ENCODE measurements around the gene MMP2.

MMP2 gene

DNA sequence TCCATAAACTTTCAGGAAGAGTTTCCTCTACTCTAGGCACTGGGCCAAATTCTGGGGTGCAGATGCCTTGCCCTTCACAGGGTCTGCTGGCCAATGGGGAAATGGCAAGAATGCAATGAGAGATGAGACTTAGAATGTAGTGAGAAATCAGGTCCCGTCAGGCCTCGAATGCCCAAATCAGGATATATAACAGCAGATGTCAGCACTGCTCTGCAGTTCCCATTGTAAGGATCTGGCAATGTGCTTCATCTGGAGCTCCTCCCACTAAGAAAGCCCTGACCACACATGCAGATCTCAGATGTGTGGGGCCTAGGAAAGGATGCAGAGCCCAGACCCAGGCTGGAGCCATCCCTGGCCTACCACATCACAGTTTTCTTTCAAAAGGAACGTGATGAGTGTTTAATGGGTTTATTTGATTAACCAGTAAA is 16.0 kb downstream of the MMP2 start:
- H3K4me3 Mint-ChIP-seq: no peak overlapping the region
- H3K9me3 Mint-ChIP-seq: no peaks in the 10 kb centered on the region
- DNase-seq (ENCODE audit: low spot score): no peak
- peaks cover 23% of the 10 kb centered on the region for H3K4me1 Mint-ChIP-seq (ENCODE audit: low read depth)
- H3K36me3 Mint-ChIP-seq (ENCODE audit: low read depth): no peaks in the 10 kb centered on the region
- peaks cover 7% of the 10 kb centered on the region for H3K27me3 Mint-ChIP-seq (ENCODE audit: low read depth)
- no peak overlapping the region for H3K27ac Mint-ChIP-seq

DNA sequence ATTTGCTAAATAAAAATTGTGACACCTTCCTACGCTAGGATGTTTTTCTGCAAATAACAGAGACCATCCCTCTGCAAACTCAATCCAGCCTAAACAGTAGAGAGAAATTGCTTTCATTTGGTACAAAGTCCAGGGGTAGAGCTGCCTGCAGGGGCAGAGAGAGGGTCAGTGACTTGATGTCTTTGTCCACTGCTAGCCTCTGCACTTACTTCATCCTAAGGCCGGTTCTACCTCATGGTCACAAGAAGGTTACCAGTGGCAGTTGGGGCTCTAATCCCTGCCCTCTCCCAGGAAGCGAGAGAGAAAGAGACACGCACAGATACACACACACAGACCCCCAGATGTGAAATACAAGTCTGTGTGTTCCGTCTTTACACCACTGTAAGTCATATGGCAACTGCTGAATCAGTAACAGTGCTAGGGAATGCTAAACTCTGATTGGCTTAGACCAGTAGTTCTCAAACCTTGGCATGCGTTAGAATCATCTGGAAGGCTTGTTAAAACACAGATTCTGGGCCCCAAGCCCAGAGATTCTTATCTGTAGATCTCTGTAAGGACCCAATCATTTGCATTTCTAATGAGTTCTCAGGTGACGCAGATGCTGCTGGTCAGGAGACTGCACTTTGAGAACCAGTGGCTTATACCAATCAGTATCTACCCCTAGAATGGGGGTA is 16.8 kb downstream of the MMP2 start:
- peaks cover 31% of the 10 kb centered on the region for H3K4me1 Mint-ChIP-seq (ENCODE audit: low read depth)
- DNase-seq (ENCODE audit: low spot score): no peak
- no peaks in the 10 kb centered on the region for H3K9me3 Mint-ChIP-seq
- peaks cover 7% of the 10 kb centered on the region for H3K27me3 Mint-ChIP-seq (ENCODE audit: low read depth)
- no peak overlapping the region for H3K27ac Mint-ChIP-seq
- no peak overlapping the region for H3K4me3 Mint-ChIP-seq
- H3K36me3 Mint-ChIP-seq (ENCODE audit: low read depth): no peaks in the 10 kb centered on the region

DNA sequence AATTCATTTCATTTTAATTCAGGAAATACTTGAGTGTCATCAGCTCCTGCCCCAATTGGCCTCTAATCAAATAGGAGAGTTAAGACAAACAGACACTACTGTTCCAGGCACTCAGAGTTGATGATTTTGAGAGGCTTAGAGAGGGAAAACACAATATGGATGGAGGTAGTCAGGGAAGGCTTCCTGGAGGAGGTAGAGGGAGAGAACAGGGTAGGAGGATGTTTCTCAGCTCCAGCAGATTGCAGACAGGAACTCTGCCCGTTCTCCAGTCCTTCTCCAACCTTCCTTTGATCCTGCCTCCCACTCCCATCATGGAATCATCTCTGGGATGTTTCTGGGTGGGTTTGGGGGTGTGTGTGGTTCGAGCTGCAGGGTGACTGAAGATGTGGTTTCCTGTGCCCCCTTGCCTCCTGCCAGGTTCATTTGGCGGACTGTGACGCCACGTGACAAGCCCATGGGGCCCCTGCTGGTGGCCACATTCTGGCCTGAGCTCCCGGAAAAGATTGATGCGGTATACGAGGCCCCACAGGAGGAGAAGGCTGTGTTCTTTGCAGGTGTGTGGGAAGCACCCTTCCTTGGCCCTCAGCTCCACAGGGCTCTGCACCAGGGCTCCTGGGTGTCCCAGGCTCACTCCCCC is 17.6 kb downstream of the MMP2 start:
- no peak for DNase-seq (ENCODE audit: low spot score)
- Mint-ChIP-seq H3K36me3 (ENCODE audit: low read depth) (no peaks in the 10 kb centered on the region), H3K4me1 (ENCODE audit: low read depth) (peaks cover 38% of the 10 kb centered on the region), H3K9me3 (no peaks in the 10 kb centered on the region), H3K4me3 (no peak overlapping the region), H3K27me3 (ENCODE audit: low read depth) (peaks cover 4% of the 10 kb centered on the region), H3K27ac (no peak overlapping the region)

DNA sequence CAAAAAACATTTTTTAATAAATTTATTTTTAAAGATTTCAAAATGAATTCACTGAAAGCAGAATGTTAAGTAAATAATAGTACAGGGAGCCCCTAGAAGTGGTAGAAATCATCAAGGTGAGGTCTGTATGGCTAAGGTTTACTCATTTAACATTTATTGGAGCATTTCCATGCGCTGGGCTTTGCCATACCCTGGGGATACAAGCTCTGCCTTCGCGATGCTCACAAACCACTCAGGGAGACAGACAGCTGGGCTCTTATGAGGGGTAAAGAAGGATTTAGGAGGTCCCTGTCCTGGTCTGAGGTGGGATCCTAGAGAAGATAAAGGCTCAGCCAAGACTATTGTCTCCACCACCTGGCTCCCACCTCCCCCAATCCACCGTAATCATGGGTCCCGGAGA is 18.6 kb downstream of the MMP2 start:
- H3K4me1 Mint-ChIP-seq (ENCODE audit: low read depth): peaks cover 39% of the 10 kb centered on the region
- H3K4me3 Mint-ChIP-seq: no peak overlapping the region
- no peak overlapping the region for H3K27ac Mint-ChIP-seq
- no peaks in the 10 kb centered on the region for H3K36me3 Mint-ChIP-seq (ENCODE audit: low read depth)
- DNase-seq (ENCODE audit: low spot score): no peak
- no peaks in the 10 kb centered on the region for H3K9me3 Mint-ChIP-seq
- peaks cover 4% of the 10 kb centered on the region for H3K27me3 Mint-ChIP-seq (ENCODE audit: low read depth)

DNA sequence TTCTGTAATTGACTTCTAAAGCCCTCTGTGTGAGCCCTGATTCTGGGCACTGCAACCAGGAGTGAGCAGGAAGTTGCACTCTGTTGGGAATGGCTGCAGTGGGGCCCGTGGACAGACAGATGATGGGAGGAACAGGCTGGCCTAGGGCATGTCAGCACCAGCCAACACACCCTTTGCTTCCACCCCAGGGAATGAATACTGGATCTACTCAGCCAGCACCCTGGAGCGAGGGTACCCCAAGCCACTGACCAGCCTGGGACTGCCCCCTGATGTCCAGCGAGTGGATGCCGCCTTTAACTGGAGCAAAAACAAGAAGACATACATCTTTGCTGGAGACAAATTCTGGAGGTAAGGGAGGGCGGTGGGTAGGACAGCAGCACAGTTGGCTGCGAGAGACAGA is 19.1 kb downstream of the MMP2 start:
- Mint-ChIP-seq H3K4me1 (ENCODE audit: low read depth) (peaks cover 39% of the 10 kb centered on the region), H3K9me3 (no peaks in the 10 kb centered on the region), H3K36me3 (ENCODE audit: low read depth) (no peaks in the 10 kb centered on the region), H3K27me3 (ENCODE audit: low read depth) (peaks cover 4% of the 10 kb centered on the region), H3K4me3 (no peak overlapping the region), H3K27ac (no peak overlapping the region)
- peak; percentile 1 for DNase-seq (ENCODE audit: low spot score)

DNA sequence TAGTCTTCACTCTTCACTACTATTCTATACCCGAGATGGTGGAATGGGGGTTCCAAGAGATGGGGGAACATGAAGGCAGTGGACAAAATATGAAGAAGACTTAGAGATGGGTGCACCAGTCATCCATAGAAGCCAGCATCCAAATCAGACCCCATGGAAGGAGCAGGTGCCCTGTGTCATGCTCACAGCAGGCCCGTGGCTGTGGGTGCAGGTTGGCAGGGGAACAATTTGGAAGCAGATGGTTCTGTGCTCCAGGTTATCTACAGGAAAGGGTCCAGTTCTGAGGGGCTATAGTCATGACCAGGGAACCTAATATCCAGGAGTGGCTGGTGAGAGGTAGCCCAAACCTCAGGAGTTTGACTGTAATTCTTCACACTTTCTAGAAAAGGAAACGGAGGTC is 20.3 kb downstream of the MMP2 start:
- Mint-ChIP-seq H3K27me3 (ENCODE audit: low read depth) (peaks cover 4% of the 10 kb centered on the region), H3K27ac (no peak overlapping the region), H3K4me1 (ENCODE audit: low read depth) (peaks cover 38% of the 10 kb centered on the region), H3K36me3 (ENCODE audit: low read depth) (no peaks in the 10 kb centered on the region), H3K4me3 (no peak overlapping the region), H3K9me3 (no peaks in the 10 kb centered on the region)
- no peak for DNase-seq (ENCODE audit: low spot score)

DNA sequence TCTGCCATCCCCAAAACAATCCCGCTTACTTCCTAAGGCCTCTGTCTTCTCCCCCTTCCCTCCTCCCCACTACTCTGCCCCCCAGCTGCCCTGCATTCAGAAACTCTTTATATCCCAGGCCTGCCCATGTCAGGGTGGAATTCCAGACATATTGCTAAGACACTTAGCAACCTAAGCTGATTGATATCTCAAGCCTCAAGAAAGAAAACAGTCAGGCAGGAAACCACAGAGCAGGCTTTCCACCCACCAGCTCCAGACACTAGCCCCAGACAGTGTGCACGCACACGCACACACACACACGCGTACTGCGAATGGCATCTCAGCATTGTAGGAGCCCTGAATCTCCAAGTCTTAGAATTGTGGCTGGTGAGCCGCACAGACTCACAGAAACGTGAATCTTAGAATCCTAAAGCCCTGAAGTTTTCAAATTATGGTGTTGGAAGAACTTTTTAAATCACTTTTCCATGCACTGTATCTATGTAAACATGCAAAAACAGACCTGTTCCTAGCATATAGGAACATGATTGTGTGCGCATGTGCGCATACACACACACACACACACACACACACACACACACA is 21.0 kb downstream of the MMP2 start:
- peak; percentile 73 for DNase-seq (ENCODE audit: low spot score)
- peak overlapping the region; percentile 69 for H3K4me3 Mint-ChIP-seq
- H3K27me3 Mint-ChIP-seq (ENCODE audit: low read depth): peaks cover 4% of the 10 kb centered on the region

DNA sequence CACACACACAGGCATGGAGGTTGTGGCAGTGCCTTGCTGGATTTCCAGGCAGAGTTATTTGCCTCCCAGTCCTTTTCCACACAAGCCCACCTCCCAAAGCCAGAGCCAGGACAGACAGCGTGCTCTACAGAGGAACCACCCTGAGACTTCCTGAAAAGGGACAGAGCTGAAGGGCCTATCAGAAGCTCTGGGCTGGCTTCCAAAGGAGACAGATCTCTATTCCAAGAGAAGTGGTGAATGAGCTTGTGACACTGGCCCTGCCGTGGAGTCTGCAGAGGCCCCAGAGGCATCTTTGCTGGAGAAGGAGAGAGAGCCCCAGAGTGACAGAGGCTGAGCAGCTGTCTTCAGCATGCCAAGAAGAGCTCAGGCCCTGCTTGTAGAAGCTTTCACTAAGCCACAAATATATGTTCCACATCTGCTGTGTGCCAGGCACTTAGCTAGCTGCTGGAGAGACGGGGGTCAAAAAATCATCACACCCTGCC is 21.6 kb downstream of the MMP2 start:
- Mint-ChIP-seq H3K36me3 (ENCODE audit: low read depth) (no peaks in the 10 kb centered on the region), H3K4me1 (ENCODE audit: low read depth) (peaks cover 35% of the 10 kb centered on the region), H3K27me3 (ENCODE audit: low read depth) (peaks cover 4% of the 10 kb centered on the region), H3K4me3 (peak overlapping the region; percentile 2), H3K27ac (peak overlapping the region; percentile 8), H3K9me3 (no peaks in the 10 kb centered on the region)
- DNase-seq (ENCODE audit: low spot score): no peak

More for the DNA sequence above, 21.0 kb downstream of the MMP2 start:
- Mint-ChIP-seq H3K9me3 (no peaks in the 10 kb centered on the region), H3K27ac (peak overlapping the region; percentile 52), H3K4me1 (ENCODE audit: low read depth) (peaks cover 38% of the 10 kb centered on the region), H3K36me3 (ENCODE audit: low read depth) (no peaks in the 10 kb centered on the region)

DNA sequence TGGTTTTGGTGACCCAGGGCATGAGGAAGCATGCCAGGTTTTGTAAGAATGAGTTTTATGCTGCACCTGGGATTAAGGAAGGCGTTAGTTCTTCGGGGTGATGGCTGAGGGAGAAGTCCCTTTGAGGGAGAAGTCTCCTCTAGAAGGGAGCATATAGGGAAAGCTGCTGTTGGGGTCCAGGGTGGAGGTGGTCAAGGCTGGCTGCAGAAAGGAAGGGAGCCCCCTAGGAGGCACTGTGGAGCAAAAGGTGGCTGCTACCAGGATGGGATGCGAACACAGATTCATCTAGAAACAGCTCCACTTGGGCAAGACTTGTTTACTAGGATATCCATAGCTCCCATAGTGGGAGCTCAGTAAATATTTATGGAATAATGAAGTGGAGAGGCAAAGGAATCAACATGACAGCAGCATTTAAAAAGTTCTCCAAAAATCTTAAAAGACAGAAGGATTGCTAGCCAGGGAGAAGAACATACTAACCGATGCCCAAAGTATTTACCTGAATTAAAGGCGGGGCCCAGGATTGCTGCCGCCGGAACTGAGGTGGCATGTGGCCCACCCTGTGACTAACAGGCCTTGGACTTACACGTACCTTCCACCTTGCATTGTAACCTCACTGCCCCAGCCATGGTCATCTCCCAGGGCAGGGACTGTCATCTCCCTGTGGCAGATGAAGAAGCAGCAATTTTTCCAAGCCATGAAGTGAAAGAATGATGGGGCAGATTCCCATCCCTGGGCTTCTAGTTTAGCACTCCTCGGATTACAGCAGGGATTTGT is 22.7 kb downstream of the MMP2 start:
- Mint-ChIP-seq H3K36me3 (ENCODE audit: low read depth) (no peaks in the 10 kb centered on the region), H3K9me3 (no peaks in the 10 kb centered on the region), H3K27ac (no peak overlapping the region), H3K4me1 (ENCODE audit: low read depth) (peaks cover 31% of the 10 kb centered on the region), H3K27me3 (ENCODE audit: low read depth) (peaks cover 7% of the 10 kb centered on the region), H3K4me3 (no peak overlapping the region)
- DNase-seq (ENCODE audit: low spot score): no peak

DNA sequence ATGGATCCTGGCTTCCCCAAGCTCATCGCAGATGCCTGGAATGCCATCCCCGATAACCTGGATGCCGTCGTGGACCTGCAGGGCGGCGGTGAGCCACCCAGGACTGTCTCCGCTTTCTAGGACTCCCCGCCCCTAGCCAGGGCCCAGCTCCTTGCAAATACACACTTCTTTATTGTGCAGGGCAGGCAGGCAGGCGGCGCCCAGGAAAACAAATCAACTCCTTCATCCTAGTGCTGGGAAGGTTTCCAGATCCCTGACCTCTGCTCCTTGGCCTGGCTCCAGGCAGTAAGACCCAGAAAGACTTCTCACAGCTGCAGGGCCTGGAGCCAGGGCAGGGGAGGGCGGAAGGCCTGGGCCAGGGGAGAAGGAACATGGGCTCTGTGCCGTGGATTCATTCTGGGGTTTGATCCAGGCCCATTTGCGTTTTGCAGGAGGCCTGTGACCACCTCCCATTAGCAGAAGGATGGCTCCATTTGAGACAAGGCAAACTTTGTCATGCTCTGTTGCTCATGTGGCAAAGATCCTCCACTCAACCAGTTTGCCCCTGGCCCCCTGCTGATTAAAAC is 23.9 kb downstream of the MMP2 start:
- peaks cover 3% of the 10 kb centered on the region for H3K27me3 Mint-ChIP-seq (ENCODE audit: low read depth)

DNA sequence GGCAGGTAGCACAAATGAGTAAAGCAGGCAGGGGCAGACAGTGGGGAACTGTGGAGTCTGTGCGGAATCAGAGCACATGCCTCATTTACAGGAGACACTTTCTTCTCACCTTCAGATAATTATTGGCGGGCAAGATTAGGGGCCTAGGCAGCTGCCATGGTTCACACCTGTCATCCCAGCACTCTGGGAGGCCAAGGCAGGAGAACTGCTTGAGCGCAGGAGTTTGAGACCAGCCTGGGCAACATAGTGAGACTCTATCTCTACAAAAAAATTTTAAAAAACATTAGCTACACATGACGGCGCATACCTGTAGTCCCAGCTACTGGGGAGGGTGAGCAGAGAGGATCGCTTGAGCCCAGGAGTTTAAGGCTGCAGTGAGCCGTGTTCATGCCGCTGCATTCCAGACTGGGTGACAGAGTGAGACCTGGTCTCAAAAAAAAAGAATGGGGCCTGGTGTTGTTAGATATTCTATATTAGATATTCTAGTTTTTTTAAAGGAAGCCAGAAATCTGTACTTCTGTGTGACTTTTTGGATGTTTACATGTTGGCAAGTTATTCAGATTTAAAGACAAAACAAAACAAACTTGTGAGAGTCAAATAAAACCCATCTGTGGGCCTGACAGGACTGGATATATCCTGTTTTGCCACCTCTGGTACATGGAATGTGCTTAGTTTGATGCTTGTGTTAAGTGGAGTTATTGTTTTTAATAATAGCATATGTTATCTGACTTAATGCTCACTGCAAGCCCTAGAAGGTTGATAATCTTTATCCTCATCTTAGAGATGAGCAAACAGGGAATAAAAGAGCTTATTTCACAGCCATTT is 24.9 kb downstream of the MMP2 start:
- peaks cover 27% of the 10 kb centered on the region for H3K4me1 Mint-ChIP-seq (ENCODE audit: low read depth)
- no peak for DNase-seq (ENCODE audit: low spot score)
- no peak overlapping the region for H3K4me3 Mint-ChIP-seq
- no peaks in the 10 kb centered on the region for H3K36me3 Mint-ChIP-seq (ENCODE audit: low read depth)
- no peak overlapping the region for H3K27ac Mint-ChIP-seq
- peaks cover 9% of the 10 kb centered on the region for H3K27me3 Mint-ChIP-seq (ENCODE audit: low read depth)
- H3K9me3 Mint-ChIP-seq: no peaks in the 10 kb centered on the region

More for the DNA sequence above, 23.9 kb downstream of the MMP2 start:
- DNase-seq (ENCODE audit: low spot score): no peak
- Mint-ChIP-seq H3K4me1 (ENCODE audit: low read depth) (peaks cover 27% of the 10 kb centered on the region), H3K4me3 (no peak overlapping the region), H3K27ac (no peak overlapping the region), H3K9me3 (no peaks in the 10 kb centered on the region), H3K36me3 (ENCODE audit: low read depth) (no peaks in the 10 kb centered on the region)

DNA sequence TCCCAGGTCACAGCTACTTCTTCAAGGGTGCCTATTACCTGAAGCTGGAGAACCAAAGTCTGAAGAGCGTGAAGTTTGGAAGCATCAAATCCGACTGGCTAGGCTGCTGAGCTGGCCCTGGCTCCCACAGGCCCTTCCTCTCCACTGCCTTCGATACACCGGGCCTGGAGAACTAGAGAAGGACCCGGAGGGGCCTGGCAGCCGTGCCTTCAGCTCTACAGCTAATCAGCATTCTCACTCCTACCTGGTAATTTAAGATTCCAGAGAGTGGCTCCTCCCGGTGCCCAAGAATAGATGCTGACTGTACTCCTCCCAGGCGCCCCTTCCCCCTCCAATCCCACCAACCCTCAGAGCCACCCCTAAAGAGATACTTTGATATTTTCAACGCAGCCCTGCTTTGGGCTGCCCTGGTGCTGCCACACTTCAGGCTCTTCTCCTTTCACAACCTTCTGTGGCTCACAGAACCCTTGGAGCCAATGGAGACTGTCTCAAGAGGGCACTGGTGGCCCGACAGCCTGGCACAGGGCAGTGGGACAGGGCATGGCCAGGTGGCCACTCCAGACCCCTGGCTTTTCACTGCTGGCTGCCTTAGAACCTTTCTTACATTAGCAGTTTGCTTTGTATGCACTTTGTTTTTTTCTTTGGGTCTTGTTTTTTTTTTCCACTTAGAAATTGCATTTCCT is 26.5 kb downstream of the MMP2 start:
- Mint-ChIP-seq H3K4me1 (ENCODE audit: low read depth) (peaks cover 22% of the 10 kb centered on the region), H3K9me3 (no peaks in the 10 kb centered on the region), H3K27me3 (ENCODE audit: low read depth) (peaks cover 19% of the 10 kb centered on the region), H3K27ac (no peak overlapping the region), H3K4me3 (no peak overlapping the region), H3K36me3 (ENCODE audit: low read depth) (no peaks in the 10 kb centered on the region)
- DNase-seq (ENCODE audit: low spot score): no peak

DNA sequence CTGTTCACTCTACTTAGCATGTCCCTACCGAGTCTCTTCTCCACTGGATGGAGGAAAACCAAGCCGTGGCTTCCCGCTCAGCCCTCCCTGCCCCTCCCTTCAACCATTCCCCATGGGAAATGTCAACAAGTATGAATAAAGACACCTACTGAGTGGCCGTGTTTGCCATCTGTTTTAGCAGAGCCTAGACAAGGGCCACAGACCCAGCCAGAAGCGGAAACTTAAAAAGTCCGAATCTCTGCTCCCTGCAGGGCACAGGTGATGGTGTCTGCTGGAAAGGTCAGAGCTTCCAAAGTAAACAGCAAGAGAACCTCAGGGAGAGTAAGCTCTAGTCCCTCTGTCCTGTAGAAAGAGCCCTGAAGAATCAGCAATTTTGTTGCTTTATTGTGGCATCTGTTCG is 27.1 kb downstream of the MMP2 start:
- Mint-ChIP-seq H3K27ac (no peak overlapping the region), H3K27me3 (ENCODE audit: low read depth) (peaks cover 19% of the 10 kb centered on the region), H3K36me3 (ENCODE audit: low read depth) (no peaks in the 10 kb centered on the region), H3K9me3 (no peaks in the 10 kb centered on the region), H3K4me3 (no peak overlapping the region), H3K4me1 (ENCODE audit: low read depth) (peaks cover 18% of the 10 kb centered on the region)
- DNase-seq (ENCODE audit: low spot score): no peak
